ENCODE data around the gene TECR.

TECR gene

DNA sequence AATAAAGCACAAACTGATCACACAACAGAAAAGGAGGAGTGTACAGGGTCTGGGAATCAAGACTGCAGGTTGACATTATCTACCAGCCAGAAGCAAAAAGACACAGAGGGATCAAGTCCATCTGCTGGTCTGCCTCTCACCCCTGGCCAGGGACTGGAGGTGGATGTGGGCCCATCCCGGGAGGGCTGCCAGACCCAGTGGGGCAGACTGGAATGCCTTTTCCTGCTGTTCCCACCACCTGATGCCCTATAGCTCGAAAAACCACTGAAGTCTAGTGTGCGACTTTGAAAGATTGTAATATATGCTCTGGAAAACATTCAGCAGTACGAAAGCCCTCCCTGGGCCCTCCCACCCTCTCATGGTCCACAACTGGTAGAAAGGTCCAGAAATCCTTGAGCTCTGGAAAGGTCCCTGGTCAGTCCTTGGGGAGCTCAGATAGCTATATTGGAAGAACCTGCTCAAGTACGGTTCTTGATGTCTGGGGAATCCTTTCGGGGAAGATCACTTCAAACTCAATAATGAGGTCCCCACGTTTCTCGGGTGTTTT is 13.8 kb upstream of the TECR start:
- in situ Hi-C loops (cut with HindIII; ENCODE audit: low pct_unique_long_range_greater_than_20kb, low sequenced_read_pairs): no loop called here
- TF ChIP-seq JUND (IDR thresholded peaks at IDR 0.05; ENCODE audit: low read depth): no peak
- DNase-seq (ENCODE audit: low read depth in 1 of 2, low spot score in 1 of 2): no peak

DNA sequence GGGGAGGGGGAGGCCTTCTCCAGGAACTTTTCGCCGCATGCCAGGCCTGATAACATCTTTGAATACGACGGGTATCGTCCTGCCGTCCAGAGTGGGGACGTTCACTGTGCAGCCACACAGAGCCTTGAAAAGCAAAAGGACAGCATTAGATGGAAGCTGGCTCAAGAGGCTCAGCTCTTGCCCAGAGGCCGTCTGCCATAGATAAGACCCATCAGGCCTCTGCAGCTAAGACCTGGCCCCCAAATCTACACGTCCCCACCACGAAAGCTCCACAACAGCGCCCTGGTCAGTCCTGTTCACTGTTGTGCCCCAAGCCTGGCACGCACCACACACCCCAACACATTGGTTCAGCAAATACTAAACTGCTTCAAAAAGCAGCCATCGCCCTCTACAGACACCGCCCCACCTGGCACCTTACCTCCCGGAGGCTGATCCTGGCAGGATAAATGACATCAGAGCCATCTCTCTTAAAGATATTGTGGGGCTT is 13.3 kb upstream of the TECR start:
- in situ Hi-C loops (cut with HindIII; ENCODE audit: low pct_unique_long_range_greater_than_20kb, low sequenced_read_pairs): no loop called here
- TF ChIP-seq JUND (IDR thresholded peaks at IDR 0.05; ENCODE audit: low read depth): no peak
- no peak for DNase-seq (ENCODE audit: low read depth in 1 of 2, low spot score in 1 of 2)

DNA sequence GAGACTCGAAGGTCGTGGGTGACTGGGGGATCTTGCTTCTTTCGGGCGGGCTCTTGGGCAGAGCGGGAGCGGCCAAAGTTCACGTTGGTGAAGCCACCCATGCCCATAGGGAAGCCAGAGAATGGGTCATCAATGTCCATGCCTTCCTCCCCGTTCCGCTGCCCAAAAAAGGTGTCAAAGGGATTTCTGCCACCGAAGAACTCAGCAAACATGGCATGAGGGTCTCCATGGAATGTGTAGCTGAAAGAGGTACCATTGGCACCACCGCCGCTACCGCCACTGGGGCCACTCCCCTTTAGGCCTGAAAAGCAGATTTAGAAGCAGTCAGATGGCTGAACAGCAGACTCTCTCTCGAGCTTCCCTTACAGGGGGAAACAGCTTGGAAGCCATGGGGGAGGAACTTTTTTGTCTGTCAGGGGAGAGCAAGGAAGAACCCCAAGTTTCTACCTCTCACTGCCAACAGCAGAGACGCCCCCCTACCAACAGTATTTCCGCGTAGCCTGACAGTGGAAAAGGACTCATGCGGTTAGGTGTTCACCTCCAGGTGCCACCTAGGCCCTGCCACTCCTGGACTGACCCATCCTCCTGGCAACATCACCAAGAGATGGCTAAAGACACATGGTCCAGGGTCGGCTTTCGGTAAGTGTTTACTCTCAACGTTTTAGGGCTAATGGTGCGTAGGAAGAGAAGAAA is 12.5 kb upstream of the TECR start:
- TF ChIP-seq JUND (IDR thresholded peaks at IDR 0.05; ENCODE audit: low read depth): no peak

GRCh38 chr19:14517446-14517839 is 12.0 kb upstream of the TECR start:
- in situ Hi-C loops (cut with HindIII; ENCODE audit: low pct_unique_long_range_greater_than_20kb, low sequenced_read_pairs): no loop called here
- DNase-seq (ENCODE audit: low read depth in 1 of 2, low spot score in 1 of 2): no peak
- no peak for TF ChIP-seq JUND (IDR thresholded peaks at IDR 0.05; ENCODE audit: low read depth)

More for the DNA sequence above, 12.5 kb upstream of the TECR start:
- no peak for DNase-seq (ENCODE audit: low read depth in 1 of 2, low spot score in 1 of 2)
- in situ Hi-C loops (cut with HindIII; ENCODE audit: low pct_unique_long_range_greater_than_20kb, low sequenced_read_pairs): no loop called here

DNA sequence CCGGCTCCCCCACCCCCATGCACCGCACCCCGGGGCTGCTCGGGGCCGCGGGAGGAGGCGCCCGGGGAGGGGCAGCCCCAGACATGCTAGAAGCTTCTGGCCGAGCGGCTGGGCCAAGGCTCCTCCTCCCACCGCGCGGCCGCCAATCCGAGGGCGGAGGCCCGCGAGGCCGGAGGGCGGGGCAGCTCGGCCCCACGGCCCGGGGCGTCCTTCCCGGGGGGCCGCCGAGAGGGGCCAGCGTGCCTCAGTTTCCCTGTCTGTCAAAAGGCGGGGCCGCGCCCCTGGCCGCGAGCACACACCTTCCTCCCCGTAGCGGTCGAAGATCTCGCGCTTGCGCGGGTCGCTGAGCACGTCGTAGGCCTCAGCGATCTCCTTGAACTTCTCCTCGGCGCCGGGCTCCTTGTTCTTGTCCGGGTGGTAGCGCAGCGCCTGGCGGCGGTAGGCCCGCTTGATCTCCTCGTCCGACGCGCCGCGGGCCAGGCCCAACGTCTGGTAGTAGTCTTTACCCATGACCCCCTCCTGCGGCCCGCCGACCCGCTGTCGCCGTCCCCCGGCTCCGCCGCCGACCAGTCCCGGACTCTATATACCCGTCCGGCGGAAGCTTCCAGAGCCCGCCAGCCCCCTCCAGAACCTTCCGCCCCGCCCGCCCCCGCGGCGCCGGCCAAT is 11.4 kb upstream of the TECR start, which contains the start of gene DNAJB1:
Gene DNAJB1, minus strand, starts transcription at position 558 of the 666 bp plus-strand sequence. Its CDS starts 48 bp downstream, at position 510.
- no peak for TF ChIP-seq JUND (IDR thresholded peaks at IDR 0.05; ENCODE audit: low read depth)
- peak; percentile 77 to 81 for DNase-seq (ENCODE audit: low read depth in 1 of 2, low spot score in 1 of 2)
- in situ Hi-C loops (cut with HindIII; ENCODE audit: low pct_unique_long_range_greater_than_20kb, low sequenced_read_pairs): no loop called here

DNA sequence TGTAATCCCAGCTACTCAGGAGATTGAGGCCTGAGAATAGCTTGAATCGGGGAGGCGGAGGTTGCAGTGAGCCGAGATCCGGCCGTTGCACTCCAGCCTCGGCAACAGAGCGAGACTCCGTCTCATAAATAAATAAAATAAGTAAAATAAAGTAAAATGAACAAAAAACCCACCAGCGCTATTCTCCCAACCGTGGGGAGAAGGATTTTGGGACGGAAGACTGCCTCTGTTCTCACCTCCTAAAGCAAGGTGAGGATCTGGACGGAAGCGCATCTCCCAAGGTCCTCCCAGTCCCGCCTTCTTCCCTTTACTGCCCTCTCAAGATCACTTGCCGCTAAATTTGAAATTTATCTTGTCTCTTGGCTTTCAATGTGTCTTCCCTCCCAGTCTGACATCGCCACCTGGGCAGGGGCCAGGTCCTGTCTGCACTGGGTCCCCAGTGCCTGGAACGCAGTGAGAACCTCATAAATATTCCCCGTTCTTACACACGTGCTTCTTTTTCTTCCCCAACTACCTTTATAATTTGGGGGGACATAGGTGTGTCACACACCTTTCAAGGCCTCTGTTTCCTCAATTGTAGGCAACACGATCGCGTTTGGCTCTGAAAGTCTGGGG is 10.0 kb upstream of the TECR start:
- in situ Hi-C loops (cut with HindIII; ENCODE audit: low pct_unique_long_range_greater_than_20kb, low sequenced_read_pairs): no loop called here
- TF ChIP-seq JUND (IDR thresholded peaks at IDR 0.05; ENCODE audit: low read depth): no peak
- DNase-seq (ENCODE audit: low read depth in 1 of 2, low spot score in 1 of 2): no peak

DNA sequence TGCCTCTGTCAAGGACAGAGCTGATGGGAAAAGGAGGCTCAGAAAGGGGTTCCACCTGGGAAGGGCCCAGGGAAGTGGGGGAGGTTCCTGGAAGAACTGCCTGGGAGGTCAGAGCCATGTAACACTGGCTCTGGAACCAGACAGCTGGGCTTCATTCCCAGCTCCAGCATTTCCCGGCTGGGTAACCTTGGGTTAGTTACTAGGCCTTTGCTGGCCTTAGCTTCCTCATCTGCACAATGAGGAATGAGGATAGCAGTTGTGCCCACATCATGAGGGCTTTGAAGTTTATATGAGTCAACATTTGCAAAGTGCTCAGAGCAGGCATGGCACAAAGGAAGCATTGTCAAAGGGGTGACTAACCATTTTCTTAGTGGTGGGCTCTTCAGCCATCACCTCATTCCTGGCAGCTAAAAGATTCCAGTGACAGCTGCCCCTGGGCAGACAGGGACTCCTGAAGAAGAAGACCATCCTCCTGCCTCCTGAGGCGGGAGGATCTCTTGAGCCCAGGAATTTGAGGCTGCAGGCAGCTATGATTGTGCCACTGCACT is 9.5 kb upstream of the TECR start:
- in situ Hi-C loops (cut with HindIII; ENCODE audit: low pct_unique_long_range_greater_than_20kb, low sequenced_read_pairs): no loop called here
- DNase-seq (ENCODE audit: low read depth in 1 of 2, low spot score in 1 of 2): no peak
- TF ChIP-seq JUND (IDR thresholded peaks at IDR 0.05; ENCODE audit: low read depth): no peak

DNA sequence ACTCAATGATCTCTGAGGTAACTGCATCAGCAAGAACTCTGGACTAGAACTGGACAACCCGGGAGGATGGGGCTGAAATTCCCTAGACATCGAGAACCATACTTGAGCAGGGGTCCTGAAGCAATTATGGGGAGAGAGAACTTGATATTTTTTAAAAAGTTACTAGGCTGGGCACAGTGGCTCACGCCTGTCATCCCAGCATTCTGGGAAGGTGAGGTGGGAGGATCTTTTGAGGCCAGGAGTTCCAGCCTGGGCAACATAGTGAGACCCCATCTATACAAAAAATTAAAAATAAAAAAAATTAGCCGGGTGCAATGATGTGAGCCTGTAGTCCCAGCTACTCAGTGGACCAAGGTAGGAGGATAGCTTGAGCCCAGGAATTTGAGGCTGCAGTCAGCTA is 8.9 kb upstream of the TECR start:
- no peak for DNase-seq (ENCODE audit: low read depth in 1 of 2, low spot score in 1 of 2)
- in situ Hi-C loops (cut with HindIII; ENCODE audit: low pct_unique_long_range_greater_than_20kb, low sequenced_read_pairs): no loop called here
- TF ChIP-seq JUND (IDR thresholded peaks at IDR 0.05; ENCODE audit: low read depth): no peak

- no peak for TF ChIP-seq JUND (IDR thresholded peaks at IDR 0.05; ENCODE audit: low read depth)
- peak in 1 of 2 experiments; percentile 60 for DNase-seq (ENCODE audit: low read depth in 1 of 2, low spot score in 1 of 2)
- in situ Hi-C loops (cut with HindIII; ENCODE audit: low pct_unique_long_range_greater_than_20kb, low sequenced_read_pairs): no loop called here
These were observed 3.7 kb upstream of the TECR start for GRCh38 chr19:14525729-14526128.

DNA sequence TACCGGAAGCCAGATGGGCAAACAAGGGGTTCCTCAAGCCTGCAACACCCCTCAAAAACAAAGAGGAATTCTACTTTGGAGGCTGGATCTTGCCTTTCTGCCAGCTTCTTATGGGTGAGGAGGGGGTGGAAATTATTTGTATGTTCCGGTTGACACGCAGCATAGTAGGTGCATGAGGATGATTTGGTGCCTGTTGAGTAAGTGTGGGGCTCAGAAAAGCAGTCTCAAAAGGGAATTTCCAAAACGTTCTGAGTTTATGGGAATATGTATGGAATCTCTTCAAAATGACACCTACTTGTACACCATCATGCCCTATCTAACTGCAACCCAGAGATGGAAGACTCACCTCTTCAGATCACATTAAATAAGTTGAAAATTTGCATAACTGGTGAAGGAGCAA is 3.0 kb upstream of the TECR start:
- in situ Hi-C loops (cut with HindIII; ENCODE audit: low pct_unique_long_range_greater_than_20kb, low sequenced_read_pairs): no loop called here
- no peak for TF ChIP-seq JUND (IDR thresholded peaks at IDR 0.05; ENCODE audit: low read depth)
- no peak for DNase-seq (ENCODE audit: low read depth in 1 of 2, low spot score in 1 of 2)

DNA sequence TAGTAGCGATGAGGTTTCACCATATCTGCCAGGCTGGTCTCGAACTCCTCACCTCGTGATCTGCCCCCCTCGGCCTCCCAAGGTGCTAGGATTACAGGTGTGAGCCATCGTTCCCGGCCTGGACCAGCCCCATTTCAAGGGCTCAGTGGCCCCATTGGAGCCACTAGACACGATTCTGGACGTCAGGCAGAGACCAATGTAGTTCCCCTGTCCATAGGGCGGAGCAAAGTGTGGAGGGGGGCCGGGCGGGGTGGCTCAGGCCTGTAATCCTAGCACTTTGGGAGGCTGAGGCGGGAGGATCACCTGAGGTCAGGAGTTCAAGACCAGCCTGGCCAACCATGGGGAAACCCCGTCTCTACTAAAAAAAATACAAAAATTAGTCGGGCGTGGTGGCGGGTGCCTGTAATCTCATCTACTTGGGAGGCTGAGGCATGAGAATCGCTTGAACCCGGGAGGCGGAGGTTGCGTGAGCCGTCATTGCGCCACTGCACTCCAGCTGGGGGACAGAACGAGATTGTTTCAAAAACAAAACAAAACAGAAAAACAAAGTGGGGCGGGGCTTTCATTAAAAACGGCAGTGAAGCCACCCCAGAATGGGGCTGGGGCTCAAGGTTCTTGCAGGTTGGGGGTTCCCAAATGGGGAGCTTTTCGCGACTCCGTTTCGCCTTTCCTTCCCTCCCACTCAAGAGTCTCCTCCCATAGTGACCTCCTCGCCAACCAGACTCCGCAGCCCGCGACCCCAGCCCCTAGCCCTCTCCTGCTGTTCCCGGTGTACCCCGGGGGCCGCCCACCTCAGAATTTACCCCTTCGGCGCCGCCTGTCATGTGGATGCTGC is 758 bp upstream of the TECR start:
- no peak for TF ChIP-seq JUND (IDR thresholded peaks at IDR 0.05; ENCODE audit: low read depth)
- DNase-seq (ENCODE audit: low read depth in 1 of 2, low spot score in 1 of 2): no peak
- in situ Hi-C loops (cut with HindIII; ENCODE audit: low pct_unique_long_range_greater_than_20kb, low sequenced_read_pairs): no loop called here

- DNase-seq (ENCODE audit: low read depth in 1 of 2, low spot score in 1 of 2): no peak
- in situ Hi-C loops (cut with HindIII; ENCODE audit: low pct_unique_long_range_greater_than_20kb, low sequenced_read_pairs): no loop called here
- no peak for TF ChIP-seq JUND (IDR thresholded peaks at IDR 0.05; ENCODE audit: low read depth)
These were observed 583 bp downstream of the TECR start for GRCh38 chr19:14530005-14530348.

Data from T47D (cell line).